ENCODE data around the gene MNDA.
"Not testable (repeated sequence)": the region's sequence is repeated elsewhere in the genome, so short reads cannot be mapped to it uniquely, and the experiment has no call there.

MNDA gene

DNA sequence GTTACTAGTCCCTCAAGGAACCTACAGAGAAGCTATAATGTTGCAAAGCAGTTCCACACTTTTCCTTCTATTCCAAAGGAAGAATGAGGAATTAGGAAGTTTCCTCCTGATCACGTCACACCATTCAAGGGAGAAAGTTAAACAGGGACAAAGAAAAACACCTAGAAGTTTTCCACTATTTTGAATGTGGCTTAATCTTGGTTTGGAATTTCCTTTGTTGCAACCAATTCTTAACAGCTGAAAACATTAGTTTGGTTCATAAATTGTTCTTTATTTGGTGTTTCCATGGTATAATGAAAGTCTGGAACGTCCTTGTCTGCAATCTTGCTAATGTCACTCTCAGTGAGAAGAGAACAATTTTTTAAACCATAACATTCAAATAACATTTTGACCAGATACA, 8.4 kb downstream of the MNDA start:
- no peak for DNase-seq

GRCh38 chr1:158840236-158840635, 9.1 kb downstream of the MNDA start:
- DNase-seq, result no peak

- DNase-seq, result no peak
These were observed 33.4 kb downstream of the MNDA start for GRCh38 chr1:158864595-158864994.

DNA sequence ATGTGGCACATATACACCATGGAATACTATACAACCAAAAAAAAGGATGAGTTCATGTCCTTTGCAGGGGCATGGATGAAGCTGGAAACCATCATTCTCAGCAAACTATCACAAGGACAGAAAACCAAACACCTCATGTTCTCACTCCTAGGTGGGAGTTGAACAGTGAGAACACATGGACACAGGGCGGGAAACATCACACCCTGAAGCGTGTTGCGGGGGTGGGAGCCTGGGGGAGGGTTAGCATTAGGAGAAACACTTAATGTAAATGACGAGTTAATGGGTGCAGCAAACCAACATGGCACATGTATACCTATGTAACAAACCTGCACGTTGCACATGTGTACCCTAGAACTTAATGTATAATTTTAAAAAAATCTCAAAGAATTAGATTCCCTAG, 39.3 kb downstream of the MNDA start:
- DNase-seq, result not testable (repeated sequence)

- no peak for DNase-seq
These were observed 42.0 kb downstream of the MNDA start for GRCh38 chr1:158873141-158873540.

DNA sequence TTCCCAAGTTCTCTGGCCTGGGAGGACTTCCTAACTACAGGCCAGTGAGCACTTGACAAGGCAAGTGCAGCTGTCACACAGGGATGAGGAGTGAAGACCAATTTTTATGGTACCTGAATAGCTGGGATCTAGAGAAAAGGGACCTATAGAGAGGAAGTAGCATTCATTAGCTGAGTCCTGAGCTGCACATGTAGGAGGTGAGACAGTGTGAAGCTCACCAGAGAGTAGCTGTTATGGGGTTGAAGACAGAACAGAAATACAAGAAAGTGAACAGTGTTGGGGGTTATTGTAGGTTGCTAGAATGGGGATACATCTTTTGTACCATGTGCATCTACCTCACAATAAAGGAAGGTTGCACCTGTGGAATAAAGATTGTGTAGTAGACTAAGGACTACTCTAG, 62.5 kb downstream of the MNDA start:
- no peak for DNase-seq

DNA sequence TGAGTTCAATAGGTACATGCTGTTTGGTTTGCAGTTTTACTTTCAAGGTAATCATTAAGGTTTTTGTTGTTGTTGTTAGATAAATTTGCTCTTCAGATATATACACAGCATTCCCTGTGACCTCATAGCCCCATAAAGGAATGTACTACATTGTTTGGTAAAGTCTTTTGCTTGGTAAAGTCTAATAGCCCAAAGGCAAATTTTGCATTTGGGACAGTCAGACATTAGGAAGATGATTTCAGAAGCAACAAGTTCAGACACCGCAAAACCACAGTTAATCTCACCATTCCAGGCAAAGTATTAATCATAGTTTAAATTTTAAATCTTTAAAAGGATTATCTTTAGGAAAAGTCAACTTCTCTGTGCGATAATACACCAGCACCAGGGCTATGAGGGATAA, 67.6 kb downstream of the MNDA start:
- no peak for DNase-seq
